HepG2 (cell line): Measurements from ENCODE around the gene SYT13. TPM values are rescaled to one million over a fixed set of nuclear protein-coding genes. Genes with fewer than 3 reads are reported as not detected.

Source experiments
- ATAC-seq: fragments of 200-7000 bp; cut with Tn5 transposase; 3 replicates; pipeline ENCODE4 v1.9.1; 2020; ENCODE audit warnings: mild to moderate bottlenecking, moderate library complexity
- BruUV-seq: library from RNA; stranded (reverse); fragments of 400-500 nt; replicated peaks from 2 replicates; lab custom pipeline; 2021; lab: Mats Ljungman, UMichigan
- CTCF ChIA-PET: fragments of 300-600 bp; formaldehyde crosslinking; extraction: SDS; loops from one replicate; lab custom pipeline; 2021; ENCODE audit warnings: low total read pairs, inconsistent platforms, low intra/inter-chr PET ratio; lab: Yijun Ruan, JAX
- POLR2A ChIA-PET: fragments of 350-600 bp; sonication (Branson Sonifier 250); formaldehyde crosslinking; loops from one replicate; lab custom pipeline; 2020; ENCODE audit warnings: antibody characterized with exemption, inconsistent platforms; lab: Yijun Ruan, JAX
- DNase-seq: peaks from one replicate; pipeline ENCODE4 v3.0.0-alpha.2; 2015; ENCODE audit warnings: low spot score
- FAIRE-seq: peaks from 3 replicates; lab custom pipeline; 2011; peaks lifted over from hg19 to GRCh38; lab: Jason Lieb, UNC
- H2AFZ ChIP-seq: one replicate; pipeline ENCODE4 v1.6.1; 2011; ENCODE audit warnings: low read length, inconsistent platforms
- H3K27ac ChIP-seq: fragments of 300-600 bp; 3 replicates; pipeline ENCODE4 v1.8.0; 2011; ENCODE audit warnings: mixed run types, mild to moderate bottlenecking, mixed read lengths, low read length, inconsistent platforms; ENCODE audit not compliant: insufficient read depth; ENCODE audit errors: extremely low read length
- H3K27me3 ChIP-seq, 2 experiments: fragments of 200-600 bp in 1 of 2; 2 replicates in 1 of 2; 3 replicates in 1 of 2; pipeline versions ENCODE4 v1.6.0 to v1.8.0; 2011; ENCODE audit warnings: low read length in 2 of 2, mild to moderate bottlenecking in 2 of 2, moderate library complexity in 2 of 2, inconsistent platforms in 1 of 2; ENCODE audit not compliant: insufficient read depth in 2 of 2, control insufficient read depth in 1 of 2
- H3K36me3 ChIP-seq, 2 experiments: fragments of 200-600 bp in 1 of 2; replicated peaks in 1 of 2; 2 replicates in 1 of 2; 3 replicates in 1 of 2; pipeline versions ENCODE4 v1.5.1 to v1.8.0; 2011; ENCODE audit warnings: low read length in 2 of 2, inconsistent platforms in 1 of 2; ENCODE audit not compliant: insufficient read depth in 2 of 2, control insufficient read depth in 1 of 2
- H3K4me1 ChIP-seq: 2 replicates; pipeline ENCODE4 v1.5.1; 2012; ENCODE audit warnings: low read length, inconsistent platforms; ENCODE audit not compliant: insufficient read depth
- H3K4me2 ChIP-seq: 2 replicates; pipeline ENCODE4 v1.6.0; 2011; ENCODE audit warnings: low read depth, low read length, inconsistent platforms
- H3K4me3 ChIP-seq, 3 experiments: fragments of 200-600 bp in 1 of 3; sonication (generic), shearing (Covaris generic) in 1 of 3; replicated peaks in 1 of 3; 2 replicates each; pipeline ENCODE4 v1.5.1; 2011 to 2016; ENCODE audit warnings: low read length in 3 of 3, inconsistent platforms in 2 of 3, low read depth in 2 of 3, mild to moderate bottlenecking in 2 of 3, control low read depth in 1 of 3, mixed read lengths in 1 of 3; ENCODE audit not compliant: insufficient read depth in 1 of 3
- H3K79me2 ChIP-seq: one replicate; pipeline ENCODE4 v1.6.1; 2011; ENCODE audit warnings: low read length, inconsistent platforms; ENCODE audit not compliant: insufficient read depth
- H3K9ac ChIP-seq: 2 replicates; pipeline ENCODE4 v1.6.0; 2011; ENCODE audit warnings: mild to moderate bottlenecking, low read depth, low read length, inconsistent platforms; ENCODE audit not compliant: insufficient read depth
- H3K9me3 ChIP-seq: 2 replicates; pipeline ENCODE4 v1.5.1; 2012; ENCODE audit warnings: mild to moderate bottlenecking, low read length
- H4K20me1 ChIP-seq: 2 replicates; pipeline ENCODE4 v1.6.0; 2011; ENCODE audit warnings: inconsistent platforms, mild to moderate bottlenecking, low read length, moderate library complexity; ENCODE audit not compliant: insufficient read depth
- CREB1 ChIP-seq, 2 experiments: fragments of 450-650 bp in 1 of 2; IDR thresholded peaks; 2 replicates each; pipeline ENCODE4 v1.6.1; 2016 to 2017; ENCODE audit warnings: control low read depth in 1 of 2, mild to moderate bottlenecking in 1 of 2, missing compliant biosample characterization in 1 of 2, missing genetic modification characterization in 1 of 2
- MATR3 ChIP-seq: sonication (generic); formaldehyde crosslinking; IDR thresholded peaks from 2 replicates; pipeline ENCODE4 v1.4.0; 2020; ENCODE audit warnings: missing genetic modification reagents
- REXO4 ChIP-seq: sonication (generic); formaldehyde crosslinking; IDR thresholded peaks from 2 replicates; pipeline ENCODE4 v1.8.0; 2022; ENCODE audit warnings: missing genetic modification reagents, mild to moderate bottlenecking, borderline replicate concordance
- SMARCE1 ChIP-seq: fragments of 450-650 bp; IDR thresholded peaks from 2 replicates; pipeline ENCODE4 v1.6.1; 2017; ENCODE audit warnings: borderline replicate concordance
- ZNF160 ChIP-seq: sonication (generic); formaldehyde crosslinking; IDR thresholded peaks from 2 replicates; pipeline ENCODE4 v1.8.0; 2022; ENCODE audit warnings: mild to moderate bottlenecking, inconsistent platforms, missing genetic modification reagents
- ZNF20 ChIP-seq: sonication (generic); formaldehyde crosslinking; IDR thresholded peaks from 2 replicates; pipeline ENCODE4 v1.4.0; 2020; ENCODE audit warnings: mild to moderate bottlenecking, moderate library complexity, missing genetic modification reagents
- ZNF224 ChIP-seq: sonication (generic); formaldehyde crosslinking; IDR thresholded peaks from 2 replicates; pipeline ENCODE4 v1.5.0; 2020; ENCODE audit warnings: mild to moderate bottlenecking, missing genetic modification reagents
- ZNF441 ChIP-seq: sonication (generic); formaldehyde crosslinking; IDR thresholded peaks from 2 replicates; pipeline ENCODE4 v1.7.0; 2021; ENCODE audit warnings: missing genetic modification reagents, borderline replicate concordance
- ZNF839 ChIP-seq: sonication (generic); formaldehyde crosslinking; IDR thresholded peaks from 2 replicates; pipeline ENCODE4 v1.4.0; 2020; ENCODE audit warnings: missing genetic modification reagents, mild to moderate bottlenecking, borderline replicate concordance
- WGBS: methylation state at CpG from one replicate; pipeline ENCODE4 v1.1.6; 2017; ENCODE audit warnings: low lambda C conversion rate; 5-methylcytosine and 5-hydroxymethylcytosine counted together
- in situ Hi-C: cut with HindIII; loops from 2 replicates; pipeline ENCODE4 v1.10.0; 2017; ENCODE audit warnings: low pct_unique_long_range_greater_than_20kb; ENCODE audit not compliant: extremely low pct_ligation_motif_present
- intact Hi-C: fragments of 100-400 bp; cut with micrococcal nuclease; formaldehyde crosslinking; loops from one replicate; pipeline ENCODE4 v1.10.0; 2022; ENCODE audit not compliant: unreplicated experiment
- polyA plus RNA-seq, 8 experiments: library from polyadenylated mRNA; depleted of rRNA in 3 of 8; stranded (reverse) in 7 of 8; unstranded in 1 of 8; fragments of >200 nt; fragmentation: Illumina TruSeq in 4 of 8; extraction: Trizol in 4 of 8; gene quantifications; 2 replicates each; pipeline versions ENCODE4 v1.2.1 to v1.2.3, GENCODE V29; 2011 to 2016; ENCODE audit warnings: low read depth in 4 of 8, missing spikeins in 1 of 8, mixed read lengths in 1 of 8; ENCODE audit not compliant: insufficient read depth in 1 of 8
- total RNA-seq, 5 experiments: library from RNA; depleted of rRNA; stranded (reverse); fragments of >200 nt; fragmentation: Illumina TruSeq; extraction: Trizol; gene quantifications; 2 replicates each; pipeline ENCODE4 v1.2.3, GENCODE V29; 2016; ENCODE audit warnings: low read depth in 1 of 5
- TF ChIP-seq, protein P1 (sequence below): fragments of 450-650 bp; IDR thresholded peaks from 2 replicates; pipeline ENCODE4 v1.6.1; 2017

The SYT13 gene
- total and polyA plus RNA-seq, 2 of the 13 experiments (the other 11 are each of a cell fraction or from before 2014, with no cell fraction given): 0.02 to 0.13 TPM

DNA sequence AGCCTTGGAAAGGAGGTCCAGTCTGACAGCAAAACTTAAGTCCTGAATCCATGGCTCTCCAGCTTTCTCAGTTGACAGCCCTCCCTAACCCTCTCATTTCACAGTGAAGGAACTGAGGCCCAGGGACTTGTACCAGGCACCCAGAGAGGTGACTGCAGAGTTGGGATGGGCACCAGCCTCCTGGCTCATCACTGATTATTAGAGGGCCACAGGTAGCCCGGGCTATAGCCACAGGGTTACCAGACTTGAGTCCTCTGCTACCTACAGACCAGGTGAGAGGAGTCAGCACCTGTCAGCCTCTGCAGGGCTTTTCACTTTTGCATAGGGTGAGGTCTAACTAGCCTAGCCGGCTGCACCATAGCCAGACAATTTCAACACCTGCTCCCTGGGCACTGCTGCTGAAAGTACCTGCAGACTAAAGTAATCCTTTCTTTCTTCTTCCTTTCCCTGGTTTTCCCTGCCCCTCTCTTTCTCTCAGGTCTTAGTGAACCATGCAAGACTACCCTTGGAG, 37.6 kb downstream of the SYT13 start:
- no peak overlapping the region for H3K4me3 ChIP-seq
- H3K36me3 ChIP-seq: no peaks in the 10 kb centered on the region
- H3K4me1 ChIP-seq: no peaks in the 10 kb centered on the region
- H4K20me1 ChIP-seq: no peaks in the 10 kb centered on the region
- intact Hi-C loops: no loop called here
- POLR2A ChIA-PET: no interaction called here
- H2AFZ ChIP-seq: no peak overlapping the region
- no peaks in the 10 kb centered on the region for H3K9me3 ChIP-seq
- FAIRE-seq: no peak
- in situ Hi-C loops: no loop called here
- no peak overlapping the region for H3K9ac ChIP-seq
- CTCF ChIA-PET: no interaction called here
- DNase-seq: no peak
- H3K27ac ChIP-seq: no peak overlapping the region
- no peak for TF ChIP-seq ZNF441
- no peak for TF ChIP-seq ZNF20
- no peak for TF ChIP-seq SMARCE1
- TF ChIP-seq ZNF839 (CRISPR knock-in tag): no peak
- TF ChIP-seq, protein P1, sequence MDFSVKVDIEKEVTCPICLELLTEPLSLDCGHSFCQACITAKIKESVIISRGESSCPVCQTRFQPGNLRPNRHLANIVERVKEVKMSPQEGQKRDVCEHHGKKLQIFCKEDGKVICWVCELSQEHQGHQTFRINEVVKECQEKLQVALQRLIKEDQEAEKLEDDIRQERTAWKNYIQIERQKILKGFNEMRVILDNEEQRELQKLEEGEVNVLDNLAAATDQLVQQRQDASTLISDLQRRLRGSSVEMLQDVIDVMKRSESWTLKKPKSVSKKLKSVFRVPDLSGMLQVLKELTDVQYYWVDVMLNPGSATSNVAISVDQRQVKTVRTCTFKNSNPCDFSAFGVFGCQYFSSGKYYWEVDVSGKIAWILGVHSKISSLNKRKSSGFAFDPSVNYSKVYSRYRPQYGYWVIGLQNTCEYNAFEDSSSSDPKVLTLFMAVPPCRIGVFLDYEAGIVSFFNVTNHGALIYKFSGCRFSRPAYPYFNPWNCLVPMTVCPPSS: no peak
- TF ChIP-seq REXO4 (CRISPR knock-in tag): no peak
- TF ChIP-seq ZNF224 (CRISPR knock-in tag): no peak
- no peak for TF ChIP-seq MATR3 (CRISPR knock-in tag)
- ATAC-seq: no peak
- H3K27me3 ChIP-seq: peaks cover 3 to 13% of the 10 kb centered on the region in 2 experiments; a peak in 2 of 5 replicates
- BruUV-seq: no TSS peak
- WGBS: 0% methylated on average over 1 of the region's 2 CpGs
- H3K79me2 ChIP-seq: no peaks in the 10 kb centered on the region
- H3K4me2 ChIP-seq: no peak overlapping the region

DNA sequence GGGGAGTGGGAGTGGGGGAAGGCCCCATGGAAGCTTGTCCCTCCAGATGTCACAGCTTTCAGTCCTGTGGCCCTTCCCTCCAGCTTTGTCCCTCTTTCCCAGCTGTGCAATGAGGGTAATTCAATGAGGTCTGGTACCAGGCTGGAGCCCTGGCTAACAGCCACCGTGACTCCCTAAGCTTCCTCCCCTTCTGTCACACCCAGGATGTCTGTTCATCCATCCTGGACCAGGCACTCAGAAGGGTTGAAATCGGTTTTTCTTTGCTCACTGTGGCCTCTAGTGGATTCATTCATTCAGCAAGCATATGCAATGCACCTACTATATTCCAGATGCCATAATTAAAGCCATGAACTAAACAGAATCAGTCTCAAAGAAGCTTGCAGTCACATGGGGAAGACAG, 38.7 kb downstream of the SYT13 start:
- CTCF ChIA-PET: no interaction called here
- in situ Hi-C loops: no loop called here
- no peak for ATAC-seq

More for the DNA sequence above, 38.7 kb downstream of the SYT13 start:
- 0% methylated on average over 2 of the region's 2 CpGs for WGBS
- Histone ChIP-seq H3K36me3 (no peaks in the 10 kb centered on the region), H3K4me1 (no peaks in the 10 kb centered on the region), H3K79me2 (no peaks in the 10 kb centered on the region), H2AFZ (no peak overlapping the region), H3K27ac (no peak overlapping the region), H3K4me3 (no peak overlapping the region), H4K20me1 (no peaks in the 10 kb centered on the region), H3K9ac (no peak overlapping the region), H3K27me3 (peaks cover 3 to 11% of the 10 kb centered on the region in 2 experiments; a peak in 2 of 5 replicates), H3K9me3 (no peaks in the 10 kb centered on the region), H3K4me2 (no peak overlapping the region)
- intact Hi-C loops: no loop called here
- DNase-seq (no peak), FAIRE-seq (no peak)
- no peak for TF ChIP-seq ZNF160 (CRISPR knock-in tag)
- TF ChIP-seq CREB1 (IDR thresholded peaks at IDR 0.05): no peak
- no peak for TF ChIP-seq CREB1 (CRISPR knock-in tag; IDR thresholded peaks at IDR 0.05)
- POLR2A ChIA-PET: no interaction called here
- BruUV-seq: no TSS peak
